NB4 (cell line): ENCODE data around the gene EXOC3.

Experiments
- CTCF ChIP-seq: IDR thresholded peaks from one replicate; pipeline ENCODE4 v1.5.1; 2012; ENCODE audit warnings: low read depth, low read length
- MAX ChIP-seq: IDR thresholded peaks from 2 replicates; pipeline ENCODE4 v1.6.1; 2011; ENCODE audit warnings: low read depth, low read length
- MYC ChIP-seq: IDR thresholded peaks from 2 replicates; pipeline ENCODE4 v1.6.1; 2011; ENCODE audit warnings: low read depth, low read length

- TF ChIP-seq CTCF (no peak), MYC (no peak), MAX (no peak)
Observed at GRCh38 chr5:500491-500890, 57.5 kb downstream of the EXOC3 start.
